K562 treated with DMSO at 1 percent for 12 hours (cell line): ENCODE data around the gene ZBTB7A. TPM values are rescaled to one million over a fixed set of nuclear protein-coding genes. Genes with fewer than 3 reads are reported as not detected.

Experiments used
- total RNA-seq: library from RNA; unstranded; fragments of 300-600 nt; gene quantifications from 2 replicates; pipeline ENCODE4 v1.2.3, GENCODE V29; 2022; ENCODE audit not compliant: insufficient read depth

ZBTB7A gene
- 15.0 and 20.7 TPM in 2 replicates for total RNA-seq

DNA sequence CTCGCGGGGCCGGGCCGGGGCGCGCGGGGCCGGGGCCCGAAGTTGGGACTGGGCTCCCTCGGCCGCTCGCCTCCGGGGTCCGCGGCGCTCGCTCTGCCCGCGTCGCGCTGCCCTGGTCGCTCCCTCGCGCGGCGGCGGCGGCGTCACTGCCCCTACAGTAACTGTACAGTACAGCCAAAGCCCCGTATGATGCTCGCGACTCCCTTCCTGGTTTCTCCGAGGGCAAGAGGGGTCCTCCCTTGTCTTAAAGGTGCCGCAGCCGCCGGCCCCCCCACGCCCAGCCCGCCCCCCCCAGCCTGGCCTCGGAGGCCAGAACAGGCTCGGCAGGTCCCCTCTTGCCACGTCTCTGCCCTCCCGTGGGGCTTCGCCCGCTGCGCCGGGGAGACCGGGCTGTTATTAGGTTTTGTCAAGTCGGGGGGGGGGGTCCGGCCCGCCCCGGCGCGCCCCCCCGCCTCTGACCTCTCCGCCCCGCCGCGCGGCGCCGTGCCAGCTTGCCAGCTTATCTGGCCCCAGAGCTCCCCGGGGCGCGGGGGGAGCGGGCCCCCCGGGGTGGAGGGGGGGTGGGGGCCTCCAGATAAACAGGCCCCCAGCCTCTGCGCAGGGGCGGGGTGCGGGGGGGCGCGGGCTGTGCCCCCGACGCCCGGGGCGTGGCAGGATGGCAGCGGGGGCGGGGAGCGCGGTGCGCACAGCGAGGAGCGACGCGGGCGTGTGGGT is at the start of gene ZBTB7A:
Gene ZBTB7A, minus strand, starts transcription at position 218 of the 714 bp plus-strand sequence. CDS start 11,667 bp downstream, outside the sequence.

DNA sequence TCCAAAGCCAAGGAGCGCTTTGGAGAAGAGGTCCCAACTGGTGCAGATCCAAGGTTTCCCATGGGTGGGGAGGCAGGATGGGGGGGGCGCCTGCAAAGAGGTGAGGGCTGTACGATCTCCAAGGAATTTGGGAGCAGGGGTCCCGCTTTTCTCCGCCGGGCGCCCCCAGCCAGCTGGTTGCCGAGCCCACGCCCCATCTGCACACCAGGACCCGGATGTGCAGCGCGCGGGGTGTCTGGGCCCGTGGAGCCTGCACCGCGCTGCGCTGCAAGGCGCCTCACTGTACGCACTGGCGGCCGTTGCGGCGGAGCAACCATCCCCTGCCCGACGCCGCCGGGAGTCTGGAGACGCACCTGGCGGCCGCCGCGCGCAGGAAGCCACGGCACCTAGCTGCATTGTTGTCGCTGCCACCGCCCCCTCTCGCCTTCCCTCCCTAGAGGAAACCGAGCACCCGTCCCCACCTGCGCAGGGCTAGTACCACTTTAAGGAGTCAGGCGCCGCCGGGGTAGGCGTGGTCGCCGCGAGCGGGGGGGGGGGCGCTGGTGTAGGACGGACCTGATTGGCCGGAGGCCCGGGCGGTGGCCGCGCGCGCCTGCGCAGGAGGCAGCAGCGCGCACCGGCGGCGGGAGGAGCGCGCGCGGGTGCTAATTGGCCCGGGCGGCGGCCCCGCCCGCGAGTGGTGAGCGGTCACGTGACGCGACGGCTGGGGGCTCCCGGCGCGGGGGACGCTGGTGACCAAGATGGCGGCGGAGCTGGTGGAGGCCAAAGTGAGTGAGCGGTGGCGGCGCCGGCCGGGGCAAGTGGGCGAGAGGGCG is 59.5 kb downstream of the ZBTB7A start, which contains the start of gene PIAS4:
Gene PIAS4, plus strand, starts transcription at position 716 of the 815 bp plus-strand sequence. Its CDS starts 25 bp downstream, at position 741.

Other genes starting within 250 kb of the ZBTB7A start
- not detected in 2 replicates for gene ZFR2, start 197.9 kb downstream of the ZBTB7A start, total RNA-seq
- not detected in 2 replicates for gene ATCAY, start 186.2 kb downstream of the ZBTB7A start, total RNA-seq
- not detected in 2 replicates for gene NMRK2, start 133.8 kb downstream of the ZBTB7A start, total RNA-seq
- 84.5 and 92.2 TPM in 2 replicates for gene DAPK3, start 95.8 kb downstream of the ZBTB7A start, total RNA-seq
- gene EEF2, start 81.4 kb downstream of the ZBTB7A start, total RNA-seq, result 3,388 and 3,922 TPM in 2 replicates
- gene PIAS4, start 59.2 kb downstream of the ZBTB7A start, total RNA-seq, result 23.1 and 33.3 TPM in 2 replicates
- 302 and 352 TPM in 2 replicates for gene MAP2K2, start 57.2 kb upstream of the ZBTB7A start, total RNA-seq
- gene CREB3L3, start 86.7 kb upstream of the ZBTB7A start, total RNA-seq, result not detected in 2 replicates
- 38.9 and 39.4 TPM in 2 replicates for gene SIRT6, start 115.7 kb upstream of the ZBTB7A start, total RNA-seq
- 0.44 TPM in 1 of 2 replicates, not detected in the other for gene ANKRD24, start 115.8 kb upstream of the ZBTB7A start, total RNA-seq
- 2.0 TPM in 1 of 2 replicates, not detected in the other for gene EBI3, start 162.6 kb upstream of the ZBTB7A start, total RNA-seq
- 22.4 and 26.2 TPM in 2 replicates for gene YJU2, start 180.2 kb upstream of the ZBTB7A start, total RNA-seq
- not detected in 2 replicates for gene SHD, start 212.4 kb upstream of the ZBTB7A start, total RNA-seq
- not detected in 2 replicates for gene TMIGD2, start 235.5 kb upstream of the ZBTB7A start, total RNA-seq
- not detected in 2 replicates for gene FSD1, start 237.7 kb upstream of the ZBTB7A start, total RNA-seq